ENCODE measurements around the gene ANTXR1. TPM values are rescaled to one million over a fixed set of nuclear protein-coding genes. Genes with fewer than 3 reads are reported as not detected.
"Not testable (repeated sequence)": the region's sequence is repeated elsewhere in the genome, so short reads cannot be mapped to it uniquely, and the experiment has no call there.

Gene ANTXR1
- polyA plus RNA-seq, 6 donors from 2014 or later, result not detected

- H3K27me3 Mint-ChIP-seq, result peaks cover 3 to 21% (median 18%) of the 10 kb centered on the region in 3 donors
- no peak overlapping the region for H3K4me3 Mint-ChIP-seq
- ATAC-seq (ENCODE audit: low read depth in 2 of 2) (no peak), DNase-seq (no peak)
- no peaks in the 10 kb centered on the region for H3K36me3 Mint-ChIP-seq
- no peak overlapping the region for H3K27ac Mint-ChIP-seq
- H3K4me1 Mint-ChIP-seq, result peaks cover 2 to 4% (median 4%) of the 10 kb centered on the region in 3 donors
- no peaks in the 10 kb centered on the region for H3K9me3 Mint-ChIP-seq
Measured at GRCh38 chr2:69168144-69168813, 155.3 kb downstream of the ANTXR1 start.

DNA sequence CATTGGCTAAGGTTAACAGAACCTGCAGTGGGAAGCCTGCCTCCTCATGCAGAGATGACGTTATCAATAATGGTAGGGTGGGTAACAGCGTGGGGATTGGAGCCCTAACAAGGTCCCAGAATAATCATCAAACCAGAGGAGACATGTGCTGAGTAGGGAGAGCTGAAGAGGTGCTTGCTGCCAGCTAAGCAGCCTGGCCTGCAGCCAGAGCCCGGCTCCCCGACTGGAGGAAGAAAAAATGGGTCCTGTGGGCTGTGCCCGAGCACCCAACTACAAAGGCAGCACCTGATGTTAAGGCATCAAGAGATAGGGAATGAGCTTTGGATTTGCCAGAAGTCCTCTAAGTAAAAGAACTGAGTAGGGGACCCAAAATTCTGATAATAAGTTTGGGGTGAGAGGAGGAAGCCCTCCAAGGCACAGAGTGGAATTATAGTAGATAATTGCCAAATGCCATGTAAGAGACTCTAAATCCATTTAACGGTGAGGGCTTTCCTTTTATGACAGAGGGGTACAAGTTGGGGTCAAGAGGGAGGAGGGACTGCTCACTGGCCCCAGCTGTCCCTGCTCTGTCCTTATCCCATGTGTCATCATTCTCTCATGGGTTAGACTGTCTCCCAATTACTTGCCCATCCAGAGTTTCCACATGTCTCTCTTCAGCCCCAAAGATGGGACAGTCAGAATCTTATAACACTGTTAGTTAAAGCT is 156.1 kb downstream of the ANTXR1 start:
- ATAC-seq (ENCODE audit: low read depth in 2 of 2) (no peak), DNase-seq (no peak)
- no peaks in the 10 kb centered on the region for H3K4me1 Mint-ChIP-seq
- no peak overlapping the region for H3K27ac Mint-ChIP-seq
- no peaks in the 10 kb centered on the region for H3K36me3 Mint-ChIP-seq
- H3K27me3 Mint-ChIP-seq, result peaks cover 5 to 29% (median 18%) of the 10 kb centered on the region in 3 donors
- no peaks in the 10 kb centered on the region for H3K9me3 Mint-ChIP-seq
- H3K4me3 Mint-ChIP-seq, result no peak overlapping the region

DNA sequence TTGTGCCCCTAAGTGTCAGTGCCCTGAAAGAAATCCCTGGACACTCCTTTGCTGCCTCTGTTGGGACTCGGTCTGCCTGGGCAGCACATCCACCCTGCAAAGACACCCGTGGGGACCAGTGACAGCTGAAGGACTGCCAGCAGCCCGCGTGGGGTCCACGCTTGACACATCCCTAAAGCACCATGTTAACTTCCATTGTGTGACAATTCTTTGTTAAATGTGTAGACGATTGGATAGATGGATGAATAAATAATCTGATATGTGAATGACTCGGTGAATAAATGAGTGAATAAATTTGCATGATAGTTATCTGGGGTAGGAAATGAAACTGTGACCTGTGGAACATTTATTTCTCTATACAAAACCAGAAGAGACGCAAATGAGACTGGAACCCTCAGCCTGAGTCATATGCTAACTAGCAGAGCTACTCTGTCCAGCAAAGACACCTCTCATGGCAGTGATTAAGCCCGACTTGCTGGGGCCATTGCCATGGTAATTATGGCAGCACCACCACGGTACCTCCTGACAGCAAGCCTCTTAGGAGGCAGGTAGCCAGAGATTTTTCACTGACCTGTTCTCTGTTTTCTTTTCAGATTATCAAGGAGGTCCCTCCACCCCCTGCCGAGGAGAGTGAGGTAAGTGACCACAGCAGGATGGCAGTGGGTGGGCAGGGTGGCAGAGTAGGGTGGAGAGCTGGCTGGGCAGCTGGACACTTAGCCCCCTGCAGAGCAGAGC is 156.8 kb downstream of the ANTXR1 start:
- H3K27me3 Mint-ChIP-seq, result peaks cover 5 to 31% (median 18%) of the 10 kb centered on the region in 3 donors
- no peak for DNase-seq
- ATAC-seq (ENCODE audit: low read depth in 2 of 2), result no peak

DNA sequence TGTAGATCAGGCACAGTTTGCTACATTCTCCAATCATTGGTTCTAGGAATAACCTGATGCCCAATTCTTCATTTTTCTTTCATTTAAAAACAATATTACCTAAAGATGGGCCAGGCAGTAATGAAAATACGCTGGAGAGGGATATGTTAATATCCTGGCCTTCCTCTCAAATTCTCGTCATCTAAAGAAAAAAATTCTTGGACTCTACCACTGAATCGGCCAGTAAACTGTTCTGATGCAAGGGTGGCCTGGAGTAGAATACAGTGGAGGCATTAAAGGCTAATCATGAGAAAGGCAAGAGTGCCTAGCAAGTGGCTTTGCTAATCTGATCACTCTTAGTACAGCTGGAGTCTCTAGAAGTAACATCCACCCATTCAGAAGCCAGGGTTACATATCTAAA is 157.7 kb downstream of the ANTXR1 start:
- H3K36me3 Mint-ChIP-seq, result no peaks in the 10 kb centered on the region
- peaks cover 13 to 37% (median 18%) of the 10 kb centered on the region in 3 donors for H3K27me3 Mint-ChIP-seq
- ATAC-seq (ENCODE audit: low read depth in 2 of 2) (no peak), DNase-seq (no peak)
- no peaks in the 10 kb centered on the region for H3K4me1 Mint-ChIP-seq
- no peak overlapping the region for H3K27ac Mint-ChIP-seq
- H3K9me3 Mint-ChIP-seq, result no peaks in the 10 kb centered on the region
- H3K4me3 Mint-ChIP-seq, result no peak overlapping the region

More for the DNA sequence above, 156.8 kb downstream of the ANTXR1 start:
- Mint-ChIP-seq H3K4me1 (no peaks in the 10 kb centered on the region), H3K27ac (no peak overlapping the region), H3K9me3 (no peaks in the 10 kb centered on the region), H3K4me3 (no peak overlapping the region), H3K36me3 (no peaks in the 10 kb centered on the region)

DNA sequence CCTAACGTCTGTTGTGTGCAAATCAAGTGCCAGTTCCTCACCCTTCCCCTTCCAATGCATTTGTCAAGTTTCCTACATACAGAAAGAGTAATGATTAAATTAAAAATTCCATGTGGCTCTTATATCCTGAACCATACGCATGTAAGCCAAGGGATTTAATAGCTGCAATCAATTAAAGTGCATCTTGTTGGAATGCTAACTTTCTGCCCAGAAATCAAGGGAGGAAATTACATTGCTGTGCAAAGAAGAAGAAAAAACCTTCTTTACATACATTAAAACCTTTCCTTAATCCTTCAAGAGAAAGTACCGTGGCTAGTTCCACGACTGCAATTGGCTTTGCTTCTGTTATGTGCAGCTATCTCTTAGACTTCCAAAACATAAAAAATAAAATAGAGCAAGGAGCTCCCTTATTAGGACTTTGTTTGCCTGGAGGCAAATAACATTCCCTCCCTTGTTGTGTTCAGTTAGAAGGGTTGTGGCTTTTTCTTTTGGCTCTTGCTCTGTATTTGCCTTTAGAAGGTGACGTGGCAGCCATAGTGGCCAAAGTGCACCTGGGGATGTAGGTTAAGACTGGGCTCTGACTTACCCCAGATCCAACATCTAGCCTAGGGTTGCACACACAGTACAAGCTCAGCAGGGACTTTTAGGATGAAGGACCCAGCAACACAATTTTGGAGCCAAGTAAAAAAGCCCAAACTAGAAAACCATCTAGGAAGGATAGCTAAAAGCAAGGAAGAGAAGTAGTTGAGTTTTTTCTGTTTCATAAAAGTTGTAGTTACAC is 158.3 kb downstream of the ANTXR1 start:
- Mint-ChIP-seq H3K27me3 (peaks cover 15 to 37% (median 24%) of the 10 kb centered on the region in 3 donors), H3K4me1 (no peaks in the 10 kb centered on the region), H3K9me3 (no peaks in the 10 kb centered on the region), H3K27ac (no peak overlapping the region), H3K36me3 (no peaks in the 10 kb centered on the region), H3K4me3 (no peak overlapping the region)
- no peak for ATAC-seq (ENCODE audit: low read depth in 2 of 2)
- no peak for DNase-seq

- Mint-ChIP-seq H3K27me3 (peaks cover 18 to 36% (median 22%) of the 10 kb centered on the region in 3 donors), H3K4me3 (no peak overlapping the region), H3K27ac (no peak overlapping the region), H3K36me3 (no peaks in the 10 kb centered on the region), H3K9me3 (no peaks in the 10 kb centered on the region), H3K4me1 (no peaks in the 10 kb centered on the region)
- ATAC-seq (ENCODE audit: low read depth in 2 of 2), result no peak
- DNase-seq, result no peak
Measured at GRCh38 chr2:69171897-69172525, 159.0 kb downstream of the ANTXR1 start.

GRCh38 chr2:69173706-69174105 is 160.7 kb downstream of the ANTXR1 start:
- Mint-ChIP-seq H3K36me3 (no peaks in the 10 kb centered on the region), H3K9me3 (no peaks in the 10 kb centered on the region), H3K27ac (no peak overlapping the region), H3K4me3 (no peak overlapping the region), H3K4me1 (peaks cover 4 to 5% (median 4%) of the 10 kb centered on the region in 3 donors), H3K27me3 (peaks cover 24 to 47% (median 26%) of the 10 kb centered on the region in 3 donors)
- DNase-seq (no peak), ATAC-seq (ENCODE audit: low read depth in 2 of 2) (no peak)

GRCh38 chr2:69174211-69174610 is 161.2 kb downstream of the ANTXR1 start:
- DNase-seq; H3K27ac Mint-ChIP-seq; H3K9me3 Mint-ChIP-seq; H3K36me3 Mint-ChIP-seq; H3K4me3 Mint-ChIP-seq; H3K4me1 Mint-ChIP-seq; ATAC-seq (ENCODE audit: low read depth in 2 of 2): not testable (repeated sequence)
- peaks cover 24 to 47% (median 26%) of the 10 kb centered on the region in 3 donors for H3K27me3 Mint-ChIP-seq

- DNase-seq (no peak), ATAC-seq (ENCODE audit: low read depth in 2 of 2) (no peak)
- no peak overlapping the region for H3K27ac Mint-ChIP-seq
- H3K4me3 Mint-ChIP-seq, result no peak overlapping the region
- peaks cover 24 to 50% (median 30%) of the 10 kb centered on the region in 3 donors for H3K27me3 Mint-ChIP-seq
- no peaks in the 10 kb centered on the region for H3K36me3 Mint-ChIP-seq
- H3K4me1 Mint-ChIP-seq, result peaks cover 4 to 5% (median 4%) of the 10 kb centered on the region in 3 donors
- no peaks in the 10 kb centered on the region for H3K9me3 Mint-ChIP-seq
Measured at GRCh38 chr2:69175790-69176715, 163.1 kb downstream of the ANTXR1 start.

- H3K4me3 Mint-ChIP-seq, result no peak overlapping the region
- H3K27me3 Mint-ChIP-seq, result peaks cover 23 to 50% (median 30%) of the 10 kb centered on the region in 3 donors
Measured at GRCh38 chr2:69177063-69177771, 164.2 kb downstream of the ANTXR1 start.

GRCh38 chr2:69177785-69178636 is 165.0 kb downstream of the ANTXR1 start:
- Mint-ChIP-seq H3K4me3 (peak overlapping the region in 1 of 8 donors; percentile 22), H3K27me3 (peaks cover 18 to 47% (median 30%) of the 10 kb centered on the region in 3 donors), H3K27ac (peak overlapping the region in 1 of 6 donors; percentile 85), H3K4me1 (peaks cover 4 to 5% (median 4%) of the 10 kb centered on the region in 3 donors), H3K36me3 (no peaks in the 10 kb centered on the region), H3K9me3 (no peaks in the 10 kb centered on the region)
- DNase-seq, result no peak
- no peak for ATAC-seq (ENCODE audit: low read depth in 2 of 2)

More at GRCh38 chr2:69177063-69177771, 164.2 kb downstream of the ANTXR1 start:
- Mint-ChIP-seq H3K27ac (no peak overlapping the region), H3K4me1 (peaks cover 4 to 5% (median 4%) of the 10 kb centered on the region in 3 donors), H3K36me3 (no peaks in the 10 kb centered on the region), H3K9me3 (no peaks in the 10 kb centered on the region)
- no peak for DNase-seq
- ATAC-seq (ENCODE audit: low read depth in 2 of 2), result no peak

All from naive B cell (primary cell).